GM18498 (cell line): Measurements from ENCODE around the gene FAM193A.
"Not testable (repeated sequence)": the region's sequence is repeated elsewhere in the genome, so short reads cannot be mapped to it uniquely, and the experiment has no call there.

Experiments used
- ATAC-seq: cut with Tn5 transposase; IDR thresholded peaks from one replicate; pipeline ENCODE4 v1.9.1; 2021; ENCODE audit warnings: mild to moderate bottlenecking, moderate library complexity; ENCODE audit not compliant: unreplicated experiment

Gene FAM193A

GRCh38 chr4:2714918-2715317 is 178.5 kb downstream of the FAM193A start:
- no peak for ATAC-seq

- no peak for ATAC-seq
Observed at GRCh38 chr4:2715426-2715825, 179.0 kb downstream of the FAM193A start.

GRCh38 chr4:2716236-2716635 is 179.8 kb downstream of the FAM193A start:
- no peak for ATAC-seq

- no peak for ATAC-seq
Observed at GRCh38 chr4:2721586-2721985, 185.1 kb downstream of the FAM193A start.

- ATAC-seq, result no peak
Observed at GRCh38 chr4:2722033-2722432, 185.6 kb downstream of the FAM193A start.

DNA sequence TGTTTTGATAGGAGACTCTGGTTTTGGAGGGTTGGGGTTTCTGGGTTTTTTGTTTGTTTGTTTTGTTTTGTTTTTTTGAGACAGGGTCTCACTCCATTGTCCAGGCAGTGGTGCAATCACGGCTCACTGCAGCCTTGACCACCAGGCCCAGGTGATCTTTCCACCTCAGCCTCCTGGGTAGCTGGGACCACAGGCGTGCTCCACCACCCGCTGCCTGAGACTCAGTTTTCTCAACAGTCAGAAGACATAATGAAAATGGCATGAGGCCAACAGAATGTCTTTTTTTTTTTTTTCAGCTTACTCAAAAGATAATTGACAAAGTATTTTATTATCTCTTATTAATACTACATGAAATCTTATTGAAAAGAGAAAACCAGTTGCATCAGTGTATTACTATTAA is 187.3 kb downstream of the FAM193A start:
- no peak for ATAC-seq

DNA sequence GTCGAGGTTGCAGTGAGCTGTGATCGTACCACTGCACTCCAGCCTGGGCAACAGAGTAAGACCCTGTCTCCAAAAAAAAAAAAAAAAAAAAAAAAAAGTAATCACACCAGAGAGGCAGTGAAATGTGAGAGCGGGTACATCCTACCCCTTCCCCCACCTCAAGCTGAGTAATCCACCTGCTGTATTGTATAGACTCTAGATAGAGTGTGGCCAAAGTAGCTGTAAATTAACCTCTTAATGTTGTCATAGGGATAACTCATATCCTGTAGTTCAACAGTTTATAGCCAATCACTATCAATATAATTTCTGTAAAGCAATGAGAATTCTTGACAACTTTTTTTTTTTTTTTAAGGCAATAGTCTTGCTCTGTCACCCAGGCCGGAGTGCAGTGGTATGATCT is 188.9 kb downstream of the FAM193A start:
- no peak for ATAC-seq

DNA sequence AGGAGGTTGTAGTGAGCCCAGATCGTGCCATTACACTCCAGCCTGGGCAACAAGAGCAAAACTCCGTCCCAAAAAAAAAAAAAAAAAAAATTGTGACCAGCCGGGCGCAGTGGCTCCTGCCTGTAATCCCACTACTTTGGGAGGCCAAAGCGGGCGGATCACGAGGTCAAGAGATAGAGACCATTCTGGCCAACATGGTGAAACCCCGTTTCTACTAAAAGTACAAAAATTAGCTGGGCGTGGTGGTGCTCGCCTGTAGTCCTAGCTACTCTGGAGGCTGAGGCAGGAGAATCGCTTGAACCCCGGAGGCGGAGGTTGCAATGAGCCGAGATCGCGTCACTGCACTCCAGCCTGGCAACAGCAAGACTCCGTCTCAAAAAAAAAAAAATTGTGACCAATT is 190.4 kb downstream of the FAM193A start:
- not testable (repeated sequence) for ATAC-seq

- ATAC-seq, result no peak
Observed at GRCh38 chr4:2728221-2728620, 191.8 kb downstream of the FAM193A start.

GRCh38 chr4:2728806-2729532 is 192.5 kb downstream of the FAM193A start:
- ATAC-seq, result no peak

GRCh38 chr4:2729533-2729875 is 193.1 kb downstream of the FAM193A start:
- no peak for ATAC-seq

DNA sequence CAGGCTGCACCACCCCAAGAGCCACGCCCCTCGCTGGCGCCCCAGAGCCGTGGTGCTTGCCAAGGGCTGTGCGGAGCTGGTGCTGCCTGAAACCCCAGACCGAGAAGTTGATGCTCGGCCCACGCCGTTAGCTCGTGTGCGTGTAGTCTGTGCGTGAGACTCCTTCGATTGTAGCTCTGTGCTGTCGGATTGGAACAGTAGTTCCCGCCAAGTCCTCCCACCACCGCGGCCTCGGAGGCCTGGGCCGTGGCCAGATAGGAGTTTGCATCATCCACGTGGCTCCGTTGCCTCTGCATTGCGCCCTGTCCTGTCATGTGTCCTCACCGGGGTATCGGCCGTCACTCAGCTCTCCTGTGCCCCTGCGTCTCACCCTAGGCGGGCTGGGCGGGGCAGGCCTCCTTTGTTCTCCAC is 195.5 kb downstream of the FAM193A start:
- no peak for ATAC-seq

GRCh38 chr4:2732526-2732925 is 196.1 kb downstream of the FAM193A start:
- ATAC-seq, result no peak

- no peak for ATAC-seq
Observed at GRCh38 chr4:2733001-2733843, 196.8 kb downstream of the FAM193A start.

- ATAC-seq, result no peak
Observed at GRCh38 chr4:2733844-2734574, 197.6 kb downstream of the FAM193A start.

- ATAC-seq, result no peak
Observed at GRCh38 chr4:2734612-2735011, 198.2 kb downstream of the FAM193A start.

GRCh38 chr4:2735869-2736268 is 199.4 kb downstream of the FAM193A start:
- ATAC-seq, result no peak

DNA sequence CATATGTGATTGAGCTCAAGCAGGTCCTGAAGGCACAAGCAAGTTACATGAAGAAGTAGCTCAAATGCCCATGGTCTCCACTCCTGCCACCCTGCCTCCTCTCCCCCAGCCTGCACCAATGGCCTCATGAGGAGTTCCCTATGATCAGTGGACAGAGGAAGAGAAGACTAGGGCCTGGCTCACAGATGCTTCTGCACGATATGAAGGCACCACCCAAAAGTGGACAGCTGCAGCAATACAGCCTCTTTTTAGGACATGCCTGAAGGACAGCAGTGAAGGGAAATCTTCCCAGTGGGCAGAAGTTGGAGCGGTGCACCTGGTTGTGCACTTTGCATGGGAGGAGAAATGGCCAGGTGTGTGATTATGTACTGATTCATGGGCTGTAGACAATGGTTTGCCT is 201.8 kb downstream of the FAM193A start:
- ATAC-seq, result not testable (repeated sequence)

DNA sequence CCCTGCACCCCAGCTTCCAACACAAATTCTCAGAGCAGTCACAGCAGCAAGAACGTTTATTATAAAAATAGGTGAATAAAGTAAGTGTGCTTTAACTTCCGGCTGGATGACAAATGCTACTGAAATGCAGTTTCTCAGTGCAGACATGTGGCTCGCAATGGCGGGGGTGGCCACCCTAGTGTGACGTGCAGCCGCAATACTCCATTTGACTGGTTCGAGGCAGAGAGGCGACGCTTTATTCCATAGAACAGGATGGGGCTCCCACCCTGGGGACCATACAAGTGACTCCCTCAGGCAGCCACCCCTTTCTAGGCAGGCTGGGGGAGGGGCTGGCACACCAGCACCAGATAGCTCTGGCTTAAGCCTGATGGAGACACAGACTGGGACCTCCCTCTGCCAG is 205.2 kb downstream of the FAM193A start:
- ATAC-seq, result no peak

DNA sequence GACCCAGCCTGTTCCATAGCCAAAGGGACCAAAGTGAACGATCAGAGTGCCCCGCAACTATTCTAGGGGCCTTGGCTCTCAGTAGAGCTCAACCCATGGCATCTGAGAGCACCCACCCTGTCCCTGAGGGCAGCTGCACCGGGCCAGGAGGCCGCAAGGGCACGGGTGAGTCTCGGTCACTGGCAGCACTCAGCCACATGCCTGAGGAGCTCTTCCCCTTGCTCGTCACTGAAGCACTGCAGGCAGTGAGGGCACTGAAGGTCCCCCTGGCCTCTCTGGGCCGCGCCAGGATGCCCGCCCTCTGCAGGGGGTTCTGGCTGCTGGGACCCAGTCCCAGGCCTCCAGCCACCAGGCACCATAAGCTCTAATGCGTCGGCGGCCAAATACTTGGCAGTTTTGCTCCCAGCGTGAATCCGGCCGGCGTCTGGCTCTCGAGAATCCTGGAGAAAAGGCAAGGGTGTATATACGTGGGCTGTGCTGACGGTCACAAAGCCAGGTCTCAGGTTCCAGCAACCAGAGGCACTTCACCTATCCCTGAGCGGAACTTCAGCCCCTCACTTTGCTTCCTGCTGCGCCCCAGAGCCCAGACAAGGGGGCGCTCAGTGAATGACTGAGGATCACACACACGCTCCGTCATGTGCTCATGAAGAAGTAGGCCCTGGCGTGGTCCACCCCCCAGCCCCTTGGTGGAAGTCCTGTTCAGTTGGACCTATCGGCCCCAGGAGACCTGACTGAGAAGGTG is 205.8 kb downstream of the FAM193A start:
- no peak for ATAC-seq
